NCI-H2171 treated with DMSO at 0.1 percent for 48 hours (cell line): Measurements from ENCODE around the gene KCNJ6.
"Not testable (repeated sequence)": the region's sequence is repeated elsewhere in the genome, so short reads cannot be mapped to it uniquely, and the experiment has no call there.

Experiments
- DNase-seq: peaks from one replicate; lab custom pipeline; 2025; lab: John Stamatoyannopoulos, UW

Gene KCNJ6

GRCh38 chr21:37643862-37644261, 272.4 kb downstream of the KCNJ6 start:
- not testable (repeated sequence) for DNase-seq

DNA sequence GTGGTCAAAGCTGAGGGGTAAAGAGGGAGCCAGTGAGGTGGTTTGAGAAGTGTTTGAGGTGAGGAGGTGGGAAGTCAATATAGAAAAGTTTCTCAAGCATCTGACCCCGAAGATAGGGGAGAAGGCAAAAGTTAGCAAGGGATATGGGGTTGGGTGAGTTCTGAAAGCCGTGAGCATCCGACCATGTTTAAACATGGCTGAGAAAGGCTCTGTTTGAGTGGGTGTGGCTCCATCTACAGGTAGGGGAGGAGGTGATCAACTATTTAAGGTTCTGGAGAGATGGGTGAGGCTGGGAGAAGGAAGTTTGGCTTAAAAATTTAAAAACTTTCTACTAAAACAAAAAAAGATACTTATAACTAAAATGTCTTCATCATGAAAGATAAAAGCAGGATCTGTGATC, 273.8 kb downstream of the KCNJ6 start:
- no peak for DNase-seq

GRCh38 chr21:37639756-37640155, 276.5 kb downstream of the KCNJ6 start:
- DNase-seq: no peak

GRCh38 chr21:37636152-37636860, 280.0 kb downstream of the KCNJ6 start:
- DNase-seq: no peak

DNA sequence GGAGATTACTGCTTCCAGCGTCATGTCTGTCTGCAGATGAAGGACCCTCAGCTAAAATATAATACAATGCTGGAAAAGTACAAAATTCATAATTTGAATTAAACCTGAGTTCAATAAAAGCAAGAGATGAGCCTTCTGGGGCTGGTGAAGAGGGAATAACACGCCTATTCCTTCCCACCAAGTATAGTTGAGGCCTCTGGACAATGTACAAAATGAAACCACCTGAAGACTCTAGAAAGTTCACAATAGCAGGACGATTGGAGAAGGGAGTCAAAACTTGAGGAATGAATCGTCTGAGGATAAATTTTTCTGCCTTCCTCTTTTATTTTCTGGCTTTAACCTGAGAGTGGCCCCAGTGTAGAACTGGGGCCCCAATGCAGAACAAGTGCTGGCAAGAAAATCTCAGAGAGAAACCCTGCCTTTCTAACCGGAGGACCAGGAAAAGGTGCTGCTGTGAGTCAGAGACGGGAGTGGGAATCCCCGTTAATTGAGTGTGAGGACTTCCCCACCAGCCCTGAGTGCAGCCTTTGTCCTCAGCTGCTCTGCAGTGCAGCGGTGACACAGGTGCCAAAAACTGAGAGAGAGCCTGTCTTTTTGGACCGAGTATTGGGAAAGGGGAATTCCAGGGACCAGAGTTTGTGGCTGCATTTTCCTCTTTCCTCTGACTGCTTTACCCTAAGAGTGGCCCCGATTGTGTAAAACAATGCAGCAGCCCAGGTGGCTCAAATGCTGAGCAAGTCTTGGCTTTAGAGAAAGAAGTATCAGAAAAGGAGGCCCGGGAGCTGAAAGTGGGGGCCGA, 284.7 kb downstream of the KCNJ6 start:
- no peak for DNase-seq

GRCh38 chr21:37630872-37631271, 285.4 kb downstream of the KCNJ6 start:
- no peak for DNase-seq

GRCh38 chr21:37628362-37628761, 287.9 kb downstream of the KCNJ6 start:
- DNase-seq: no peak

- no peak for DNase-seq
Measured at GRCh38 chr21:37627561-37627960, 288.7 kb downstream of the KCNJ6 start.

DNA sequence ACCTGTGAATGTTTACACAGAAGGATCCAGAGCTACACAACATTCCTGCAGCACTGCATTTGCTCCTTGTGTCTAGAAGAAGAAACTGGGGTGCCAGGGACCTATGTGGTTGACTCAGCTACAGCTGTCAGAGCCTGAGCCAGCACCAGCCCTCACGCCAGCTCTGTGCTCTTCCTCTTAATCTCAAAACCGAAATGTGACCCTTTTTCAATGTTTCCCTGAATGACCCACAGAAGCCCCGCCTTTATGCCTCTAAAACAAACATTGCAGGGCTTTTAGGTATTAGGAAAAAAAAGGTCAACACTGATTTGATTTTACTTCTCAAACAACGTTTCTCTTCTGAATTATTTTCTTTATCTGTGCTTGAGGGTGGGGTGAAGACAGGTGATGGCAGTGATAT, 289.2 kb downstream of the KCNJ6 start:
- DNase-seq: no peak

DNA sequence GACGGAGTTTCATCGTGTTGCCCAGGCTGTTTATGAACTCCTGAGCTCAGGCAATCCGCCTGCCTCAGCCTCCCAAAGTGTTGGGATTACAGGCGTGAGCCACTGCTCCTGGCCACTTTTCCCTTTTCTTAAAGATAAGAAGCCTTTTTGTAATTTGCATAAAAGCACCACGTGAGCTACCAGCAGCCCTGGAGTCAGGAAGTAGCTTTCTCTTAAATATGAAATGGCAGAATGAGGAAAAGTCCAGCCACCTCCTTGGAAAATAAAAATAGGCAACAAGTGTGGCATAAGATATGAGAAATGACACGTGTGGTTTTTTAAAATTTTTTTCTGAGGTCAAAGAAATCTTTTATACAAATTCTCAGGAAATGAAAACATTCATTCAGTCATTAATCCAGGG, 289.9 kb downstream of the KCNJ6 start:
- no peak for DNase-seq

- DNase-seq: no peak
Measured at GRCh38 chr21:37623689-37624088, 292.6 kb downstream of the KCNJ6 start.

- no peak for DNase-seq
Measured at GRCh38 chr21:37623183-37623582, 293.1 kb downstream of the KCNJ6 start.

- DNase-seq: no peak
Measured at GRCh38 chr21:37622755-37623154, 293.5 kb downstream of the KCNJ6 start.

DNA sequence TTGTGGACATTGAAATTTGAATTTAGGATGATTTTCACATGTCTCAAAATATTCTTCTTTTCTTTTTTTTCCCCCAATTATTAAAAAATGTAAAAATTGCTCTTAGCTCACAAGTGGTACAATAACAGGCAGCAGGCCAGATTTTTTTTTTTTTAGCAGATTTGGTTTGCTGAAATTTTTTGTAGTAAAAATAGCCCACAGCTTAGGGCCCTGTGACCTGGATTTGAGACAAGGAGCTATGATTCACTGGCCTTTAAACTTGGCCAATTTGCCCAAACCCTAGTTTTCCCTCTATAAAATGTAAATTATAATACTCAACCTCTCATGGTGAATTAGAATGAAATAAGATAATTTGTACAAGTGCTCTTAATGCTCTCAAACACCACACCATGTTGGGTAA, 295.9 kb downstream of the KCNJ6 start:
- no peak for DNase-seq

- DNase-seq: no peak
Measured at GRCh38 chr21:37619464-37619974, 296.7 kb downstream of the KCNJ6 start.

DNA sequence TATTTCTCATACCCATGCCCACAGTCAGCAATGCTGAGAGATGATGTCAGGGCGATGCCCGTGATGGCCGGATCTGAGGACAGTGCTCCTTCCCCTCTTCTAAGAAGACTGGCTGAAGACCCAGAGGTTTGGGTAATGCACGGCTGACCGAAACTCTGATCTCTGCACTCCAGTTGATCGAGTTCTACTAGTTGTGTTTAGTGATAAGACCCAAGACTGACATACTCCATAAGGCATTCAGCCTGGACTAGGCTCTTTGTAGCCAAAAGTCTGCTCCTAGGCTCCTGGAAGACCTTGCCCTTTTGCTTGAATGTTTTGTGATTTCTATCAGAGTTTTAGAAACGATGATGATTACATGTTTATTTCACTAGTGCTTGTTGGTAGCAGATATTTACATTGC, 298.2 kb downstream of the KCNJ6 start:
- no peak for DNase-seq

GRCh38 chr21:37615962-37616361, 300.3 kb downstream of the KCNJ6 start:
- no peak for DNase-seq

DNA sequence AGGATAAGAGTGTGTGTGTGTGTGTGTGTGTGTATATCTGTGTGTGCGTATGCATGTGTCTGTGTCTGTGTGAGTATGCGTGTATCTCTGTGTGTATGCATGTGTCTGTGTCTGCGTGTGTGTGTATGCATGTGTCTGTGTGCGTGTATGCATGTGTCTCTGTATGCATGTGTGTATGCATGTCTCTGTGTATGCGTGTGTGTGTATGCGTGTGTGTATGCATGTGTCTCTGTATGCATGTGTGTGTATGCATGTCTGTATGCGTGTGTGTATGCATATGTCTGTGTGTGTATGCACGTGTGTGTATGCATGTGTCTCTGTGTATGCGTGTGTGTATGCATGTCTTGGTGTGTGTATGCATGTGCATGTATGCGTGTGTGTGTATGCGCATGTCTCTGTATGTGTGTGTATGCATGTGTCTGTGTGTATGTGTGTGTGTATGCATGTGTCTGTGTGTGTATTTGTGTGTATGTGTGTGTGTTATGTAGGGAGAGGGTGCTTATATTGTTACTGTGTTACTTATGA, 301.8 kb downstream of the KCNJ6 start:
- DNase-seq: no peak

GRCh38 chr21:37607081-37607480, 309.2 kb downstream of the KCNJ6 start:
- DNase-seq: no peak

GRCh38 chr21:37606549-37606948, 309.7 kb downstream of the KCNJ6 start:
- DNase-seq: no peak

GRCh38 chr21:37605006-37605405, 311.3 kb downstream of the KCNJ6 start:
- DNase-seq: no peak

DNA sequence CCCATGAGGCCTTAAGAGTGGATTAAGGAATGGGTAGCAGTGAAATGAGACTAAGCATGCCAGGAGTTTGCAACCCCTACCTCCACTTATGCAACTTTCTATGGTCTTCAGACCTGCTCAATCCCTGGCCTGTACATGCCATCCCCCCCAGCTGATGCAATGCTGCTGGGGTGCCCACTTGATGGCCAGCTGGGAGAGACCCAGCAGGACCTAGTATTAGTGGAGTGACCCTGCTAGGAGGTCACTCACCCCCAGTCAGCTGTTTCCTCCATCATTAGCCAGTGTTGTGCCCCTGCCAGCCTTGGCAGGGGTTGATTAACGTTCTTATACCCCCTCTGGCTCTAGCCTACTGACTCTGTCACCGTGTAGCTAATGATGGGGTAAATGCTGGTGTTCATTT, 313.1 kb downstream of the KCNJ6 start:
- DNase-seq: no peak

- DNase-seq: no peak
Measured at GRCh38 chr21:37601915-37602314, 314.3 kb downstream of the KCNJ6 start.
